SKM-1 (cell line): ENCODE results near the gene CNIH3.

ENCODE experiments used
- DNase-seq: peaks from one replicate; lab custom pipeline; 2025; ENCODE audit not compliant: unreplicated experiment; lab: John Stamatoyannopoulos, UW

CNIH3 gene

GRCh38 chr1:224613486-224613885 lies 2.6 kb upstream of the CNIH3 start:
- no peak for DNase-seq

GRCh38 chr1:224616756-224617409 lies 766 bp downstream of the CNIH3 start:
- DNase-seq: no peak

- no peak for DNase-seq
Measured at GRCh38 chr1:224617410-224618355, 1.6 kb downstream of the CNIH3 start.

GRCh38 chr1:224619209-224619608 lies 3.1 kb downstream of the CNIH3 start:
- no peak for DNase-seq

- DNase-seq: no peak
Measured at GRCh38 chr1:224620105-224620504, 4.0 kb downstream of the CNIH3 start.

- no peak for DNase-seq
Measured at GRCh38 chr1:224621813-224622682, 5.9 kb downstream of the CNIH3 start.

GRCh38 chr1:224622831-224623230 lies 6.7 kb downstream of the CNIH3 start:
- DNase-seq: no peak

GRCh38 chr1:224623310-224623714 lies 7.2 kb downstream of the CNIH3 start:
- no peak for DNase-seq

- peak; percentile 63 for DNase-seq
Measured at GRCh38 chr1:224623743-224624333, 7.7 kb downstream of the CNIH3 start.

- DNase-seq: no peak
Measured at GRCh38 chr1:224624432-224624831, 8.3 kb downstream of the CNIH3 start.

GRCh38 chr1:224626042-224626441 lies 9.9 kb downstream of the CNIH3 start:
- no peak for DNase-seq

- no peak for DNase-seq
Measured at GRCh38 chr1:224629965-224630364, 13.8 kb downstream of the CNIH3 start.

- DNase-seq: no peak
Measured at GRCh38 chr1:224631462-224632115, 15.5 kb downstream of the CNIH3 start.

- no peak for DNase-seq
Measured at GRCh38 chr1:224632381-224632871, 16.3 kb downstream of the CNIH3 start.

GRCh38 chr1:224632921-224633321 lies 16.8 kb downstream of the CNIH3 start:
- no peak for DNase-seq

GRCh38 chr1:224635356-224635755 lies 19.2 kb downstream of the CNIH3 start:
- no peak for DNase-seq

- no peak for DNase-seq
Measured at GRCh38 chr1:224637515-224637914, 21.4 kb downstream of the CNIH3 start.

- no peak for DNase-seq
Measured at GRCh38 chr1:224637936-224638335, 21.8 kb downstream of the CNIH3 start.

GRCh38 chr1:224639426-224639975 lies 23.4 kb downstream of the CNIH3 start:
- no peak for DNase-seq

GRCh38 chr1:224640018-224640417 lies 23.9 kb downstream of the CNIH3 start:
- DNase-seq: no peak
